ENCODE results near the gene SIX3.

SIX3 gene

GRCh38 chr2:44967727-44968432, 26.4 kb downstream of the SIX3 start:
- no peak for FAIRE-seq
- TF ChIP-seq POLR2A (IDR thresholded peaks at IDR 0.05; ENCODE audit: low read depth, low read length) = no peak

GRCh38 chr2:44969936-44970335, 28.4 kb downstream of the SIX3 start:
- DNase-seq (ENCODE audit: insufficient read length, low spot score) = no peak
- no peak for FAIRE-seq
- no peak for TF ChIP-seq POLR2A (IDR thresholded peaks at IDR 0.05; ENCODE audit: low read depth, low read length)

More at GRCh38 chr2:44967727-44968432, 26.4 kb downstream of the SIX3 start:
- DNase-seq (ENCODE audit: insufficient read length, low spot score) = no peak

GRCh38 chr2:44970846-44971450, 29.4 kb downstream of the SIX3 start:
- no peak for TF ChIP-seq POLR2A (IDR thresholded peaks at IDR 0.05; ENCODE audit: low read depth, low read length)
- DNase-seq (ENCODE audit: insufficient read length, low spot score) = no peak
- no peak for FAIRE-seq

GRCh38 chr2:44972771-44973535, 31.5 kb downstream of the SIX3 start:
- DNase-seq (ENCODE audit: insufficient read length, low spot score) = no peak
- no peak for TF ChIP-seq POLR2A (IDR thresholded peaks at IDR 0.05; ENCODE audit: low read depth, low read length)
- no peak for FAIRE-seq

GRCh38 chr2:44974064-44974715, 32.7 kb downstream of the SIX3 start:
- DNase-seq (ENCODE audit: insufficient read length, low spot score) = peak; percentile 81
- FAIRE-seq = no peak
- no peak for TF ChIP-seq POLR2A (IDR thresholded peaks at IDR 0.05; ENCODE audit: low read depth, low read length)

- no peak for TF ChIP-seq POLR2A (IDR thresholded peaks at IDR 0.05; ENCODE audit: low read depth, low read length)
- no peak for DNase-seq (ENCODE audit: insufficient read length, low spot score)
- no peak for FAIRE-seq
These were observed 34.3 kb downstream of the SIX3 start for GRCh38 chr2:44975571-44976450.

GRCh38 chr2:44979581-44979980, 38.1 kb downstream of the SIX3 start:
- TF ChIP-seq POLR2A (IDR thresholded peaks at IDR 0.05; ENCODE audit: low read depth, low read length) = no peak
- DNase-seq (ENCODE audit: insufficient read length, low spot score) = no peak
- no peak for FAIRE-seq

- no peak for TF ChIP-seq POLR2A (IDR thresholded peaks at IDR 0.05; ENCODE audit: low read depth, low read length)
- FAIRE-seq (no peak), DNase-seq (ENCODE audit: insufficient read length, low spot score) (no peak)
These were observed 39.5 kb downstream of the SIX3 start for GRCh38 chr2:44980751-44981713.

- FAIRE-seq (peak; percentile 74), DNase-seq (ENCODE audit: insufficient read length, low spot score) (peak; percentile 50)
- TF ChIP-seq POLR2A (IDR thresholded peaks at IDR 0.05; ENCODE audit: low read depth, low read length) = no peak
These were observed 40.2 kb downstream of the SIX3 start for GRCh38 chr2:44981714-44982108.

- DNase-seq (ENCODE audit: insufficient read length, low spot score) (no peak), FAIRE-seq (no peak)
- TF ChIP-seq POLR2A (IDR thresholded peaks at IDR 0.05; ENCODE audit: low read depth, low read length) = no peak
These were observed 42.5 kb downstream of the SIX3 start for GRCh38 chr2:44983836-44984604.

- DNase-seq (ENCODE audit: insufficient read length, low spot score) = no peak
- no peak for FAIRE-seq
- no peak for TF ChIP-seq POLR2A (IDR thresholded peaks at IDR 0.05; ENCODE audit: low read depth, low read length)
These were observed 47.7 kb downstream of the SIX3 start for GRCh38 chr2:44989176-44989575.

Data from H54 (cell line).